GM21717 (cell line): ENCODE results near the gene MAP3K2.
A peak's percentile ranks its signal among the peaks of the same experiment; 100 is the strongest.

Experiments
- ATAC-seq: cut with Tn5 transposase; IDR thresholded peaks from one replicate; pipeline ENCODE4 v1.9.1; 2021; ENCODE audit warnings: mild to moderate bottlenecking, moderate library complexity; ENCODE audit not compliant: unreplicated experiment

The MAP3K2 gene

DNA sequence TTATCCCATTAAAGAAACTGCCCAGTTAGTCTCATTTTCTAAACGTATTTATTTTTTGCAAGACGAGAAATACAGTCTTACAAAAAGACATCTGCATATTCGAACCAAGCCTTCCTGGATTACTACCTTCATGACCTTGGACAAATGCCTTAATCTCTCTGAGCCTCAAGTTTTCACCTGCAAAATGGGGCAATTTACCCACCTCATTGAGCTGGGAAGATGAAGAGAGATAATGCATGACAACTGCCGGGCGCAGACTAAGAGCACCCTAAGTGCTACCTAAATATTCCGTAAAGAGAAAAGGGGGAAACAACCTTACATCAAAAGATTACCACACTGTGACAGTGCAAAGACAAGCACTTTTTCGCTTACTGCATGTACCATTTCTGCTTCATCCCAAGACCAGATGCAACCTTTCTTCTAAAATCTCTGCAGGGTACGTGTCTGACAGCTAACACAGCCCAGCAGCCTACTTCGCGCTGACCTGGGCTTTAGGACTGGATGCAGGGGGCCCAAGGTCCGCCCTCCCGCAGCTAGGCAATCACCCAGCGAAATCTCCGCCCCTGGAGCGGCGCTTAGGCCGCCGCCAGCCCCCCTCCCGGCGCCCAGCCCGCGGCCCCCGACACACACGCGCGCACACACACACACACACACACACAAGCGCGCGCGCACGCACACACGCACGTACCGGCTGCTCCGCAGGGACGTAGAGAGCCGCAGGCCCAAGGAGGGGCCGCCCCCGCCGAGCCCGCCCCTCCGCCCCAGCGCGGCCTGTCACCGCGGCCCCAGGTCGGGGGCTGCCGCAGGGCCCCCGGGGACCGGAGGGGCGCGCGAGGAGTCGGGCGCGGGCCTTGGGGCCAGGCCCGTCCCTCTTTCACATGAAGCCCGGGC lies 766 bp downstream of the MAP3K2 start:
- peak; percentile 65 for ATAC-seq

GRCh38 chr2:127386246-127386645 lies 1.5 kb downstream of the MAP3K2 start:
- ATAC-seq: no peak

- ATAC-seq: no peak
Measured at GRCh38 chr2:127384529-127384928, 3.2 kb downstream of the MAP3K2 start.

GRCh38 chr2:127382831-127383230 lies 4.9 kb downstream of the MAP3K2 start:
- ATAC-seq: no peak

GRCh38 chr2:127381762-127382161 lies 6.0 kb downstream of the MAP3K2 start:
- no peak for ATAC-seq

DNA sequence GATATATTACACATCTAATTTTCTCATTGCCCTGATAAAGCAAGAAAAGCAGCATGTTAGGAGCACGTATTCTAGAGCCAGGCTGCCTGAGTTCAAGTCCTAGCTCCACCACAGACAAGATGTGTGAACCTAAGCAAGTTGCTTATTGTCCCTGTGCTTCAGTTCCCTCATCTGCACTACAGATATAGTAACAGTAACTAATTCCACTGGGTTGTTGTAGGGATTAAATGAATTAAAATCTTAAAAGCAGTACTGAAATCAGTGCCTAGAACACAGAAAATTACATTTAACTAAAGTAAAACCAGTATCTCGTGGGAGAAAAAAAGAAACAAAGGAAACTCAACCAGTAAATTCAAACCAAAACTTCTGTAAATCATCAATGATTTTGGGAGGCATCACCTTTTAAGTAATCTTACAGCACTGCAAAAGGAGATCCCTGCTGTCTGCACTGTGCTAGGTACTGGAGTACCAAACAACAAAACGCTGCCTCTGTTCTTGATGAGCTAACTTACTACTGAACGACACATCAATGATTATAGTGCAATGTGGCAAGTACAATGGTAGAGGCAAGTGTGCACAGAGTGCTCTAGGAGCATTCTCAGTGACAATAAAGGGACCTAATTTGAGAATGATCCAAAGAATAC lies 7.9 kb downstream of the MAP3K2 start:
- ATAC-seq: no peak

GRCh38 chr2:127378720-127379119 lies 9.1 kb downstream of the MAP3K2 start:
- ATAC-seq: no peak

DNA sequence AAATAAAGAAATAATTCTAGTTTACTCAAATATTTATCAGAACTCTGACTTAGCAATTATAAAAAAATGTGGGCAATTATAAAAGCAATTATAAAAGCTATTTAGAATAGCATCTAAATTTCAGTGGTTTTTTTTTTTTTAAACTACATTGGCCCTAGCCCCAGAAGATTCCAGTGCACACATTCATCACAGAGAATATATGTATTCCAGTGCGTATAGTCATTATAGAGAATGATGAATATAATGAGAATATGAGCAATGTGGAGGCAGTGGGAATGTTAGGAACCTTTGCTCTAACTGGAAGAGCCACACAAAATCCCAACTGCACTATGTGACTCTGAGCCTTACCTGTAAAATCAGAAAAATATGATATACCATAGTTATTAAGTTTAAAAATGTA lies 10.5 kb downstream of the MAP3K2 start:
- no peak for ATAC-seq

DNA sequence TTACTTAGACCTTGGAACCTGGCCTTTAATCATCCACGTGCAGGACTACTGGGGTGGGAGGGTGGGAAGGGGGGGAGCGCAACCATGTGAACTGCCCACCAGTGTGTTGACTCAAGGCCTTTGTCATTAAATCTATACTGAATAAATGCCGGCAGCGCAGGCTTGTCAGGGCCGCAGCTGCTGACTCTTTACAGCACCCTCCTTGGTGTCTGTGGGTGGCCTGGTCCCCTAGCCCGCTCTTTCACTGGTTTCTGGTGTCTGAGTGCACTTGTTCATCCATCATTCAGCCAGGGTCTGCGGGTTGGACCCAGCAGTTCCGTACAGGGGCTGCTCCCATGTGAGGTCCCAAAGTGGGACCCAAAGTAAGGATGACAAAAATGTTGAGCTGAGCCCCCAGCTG lies 11.5 kb downstream of the MAP3K2 start:
- ATAC-seq: no peak

GRCh38 chr2:127373362-127374083 lies 14.3 kb downstream of the MAP3K2 start:
- no peak for ATAC-seq

DNA sequence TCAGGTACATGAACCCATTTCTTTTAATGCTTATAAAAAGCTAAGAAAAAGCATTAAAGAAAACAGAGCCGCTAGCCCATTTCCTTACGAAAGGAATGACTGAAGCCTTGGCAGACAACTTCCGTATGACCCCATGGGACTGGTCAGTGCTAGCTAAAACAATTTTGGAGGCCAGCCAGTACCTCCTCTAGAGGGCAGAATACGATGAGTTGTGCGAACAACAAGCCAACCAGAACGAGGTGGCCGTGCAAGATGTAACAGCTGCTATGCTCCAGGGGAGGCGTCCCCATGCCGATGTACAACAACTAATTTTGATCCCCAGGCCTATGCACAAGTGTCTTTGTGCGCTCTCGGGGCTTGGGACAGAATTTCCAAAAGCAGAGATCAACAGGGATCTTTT lies 16.7 kb downstream of the MAP3K2 start:
- no peak for ATAC-seq

DNA sequence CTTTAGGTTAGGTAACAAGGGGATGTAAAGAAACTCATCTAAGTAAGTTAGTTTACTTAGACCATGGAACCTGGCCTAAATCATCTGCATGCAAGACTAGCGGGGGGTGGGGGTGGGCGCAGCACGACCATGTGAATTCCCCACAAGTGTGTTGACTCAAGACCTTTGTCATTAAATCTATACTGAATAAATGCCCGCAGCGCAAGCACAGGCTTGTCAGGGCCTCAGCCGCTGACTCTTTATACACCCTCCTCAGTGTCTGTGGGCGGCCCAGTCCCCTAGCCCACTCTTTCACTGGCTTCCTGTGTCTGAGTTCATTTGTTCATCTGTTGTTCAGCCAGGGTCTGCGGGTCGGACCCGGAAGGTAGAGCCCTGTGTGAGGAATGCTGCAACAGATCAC lies 17.8 kb downstream of the MAP3K2 start:
- no peak for ATAC-seq

DNA sequence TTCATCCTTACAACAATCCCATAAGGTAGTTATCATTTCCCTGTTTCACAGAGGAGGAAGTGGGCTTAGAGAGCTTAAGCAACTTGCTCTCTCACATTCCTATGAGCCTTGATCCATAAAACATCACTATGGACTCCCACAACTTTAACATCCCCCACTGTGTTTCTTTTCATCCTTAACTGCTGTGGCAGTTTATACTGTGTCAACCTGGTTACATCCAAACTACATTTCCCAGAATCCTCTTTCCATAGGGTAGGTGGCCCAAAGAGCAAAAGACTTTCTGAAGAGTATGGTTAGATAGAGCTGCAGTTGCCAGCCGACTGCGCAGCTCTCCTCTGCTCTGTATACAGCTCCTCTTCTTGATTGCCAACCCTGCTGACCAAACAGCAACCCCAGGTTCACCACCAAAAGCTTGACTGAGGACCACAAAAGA lies 22.5 kb downstream of the MAP3K2 start:
- no peak for ATAC-seq

DNA sequence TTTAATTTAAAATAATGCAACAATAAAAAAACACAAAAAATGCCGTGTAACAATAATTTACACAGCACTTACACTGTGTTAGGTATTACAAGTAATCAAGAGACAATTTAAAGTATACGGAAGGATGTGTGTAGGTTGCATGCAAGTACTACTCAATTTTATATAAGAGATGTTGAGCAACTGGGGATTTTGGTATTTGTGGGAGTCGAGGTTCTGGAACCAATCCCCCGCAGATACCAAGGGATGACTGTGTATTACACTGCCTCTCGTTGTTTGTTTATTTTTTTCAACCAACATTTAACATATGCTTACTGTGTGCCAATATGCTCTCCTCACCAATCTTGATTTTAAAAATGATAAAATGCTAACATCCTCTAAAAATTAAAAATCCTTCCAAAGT lies 24.8 kb downstream of the MAP3K2 start:
- no peak for ATAC-seq

- ATAC-seq: no peak
Measured at GRCh38 chr2:127361929-127362885, 25.6 kb downstream of the MAP3K2 start.

DNA sequence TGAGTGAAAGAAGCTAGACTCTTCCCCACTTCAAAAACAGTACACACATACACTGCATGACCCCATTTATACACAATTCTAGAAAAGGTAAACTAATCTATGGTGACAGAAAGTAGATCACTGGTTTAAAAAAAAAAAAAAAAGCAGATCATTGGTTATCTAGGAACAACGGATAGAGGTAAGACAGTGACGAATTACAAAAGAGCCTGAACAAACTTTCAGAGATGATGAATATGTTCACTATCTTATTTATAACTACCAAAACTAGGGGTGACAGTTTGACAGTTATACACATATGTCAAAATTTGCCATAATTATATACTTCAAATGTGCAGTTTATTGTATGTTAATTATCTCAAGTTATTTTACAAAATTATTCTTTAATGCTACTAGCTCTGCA lies 27.5 kb downstream of the MAP3K2 start:
- ATAC-seq: no peak

DNA sequence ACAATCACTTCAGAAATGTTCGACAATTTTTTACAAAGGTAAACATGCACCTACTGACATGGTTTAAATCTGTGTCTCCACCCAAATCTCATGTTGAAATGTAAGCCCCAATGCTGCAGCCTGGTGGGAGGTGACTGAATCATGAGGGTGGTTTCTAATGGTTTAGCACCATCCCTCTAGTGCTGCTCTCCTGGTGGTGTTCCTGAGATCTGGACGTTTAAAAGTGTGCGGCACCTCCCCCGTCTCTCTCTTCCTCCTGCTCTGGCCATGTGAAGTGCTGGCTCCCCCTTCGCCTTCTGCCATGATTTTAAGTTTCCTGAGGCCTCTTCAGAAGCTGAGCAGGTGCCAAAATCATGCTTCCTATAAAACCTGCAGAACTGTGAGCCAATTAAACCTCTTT lies 28.3 kb downstream of the MAP3K2 start:
- ATAC-seq: no peak

DNA sequence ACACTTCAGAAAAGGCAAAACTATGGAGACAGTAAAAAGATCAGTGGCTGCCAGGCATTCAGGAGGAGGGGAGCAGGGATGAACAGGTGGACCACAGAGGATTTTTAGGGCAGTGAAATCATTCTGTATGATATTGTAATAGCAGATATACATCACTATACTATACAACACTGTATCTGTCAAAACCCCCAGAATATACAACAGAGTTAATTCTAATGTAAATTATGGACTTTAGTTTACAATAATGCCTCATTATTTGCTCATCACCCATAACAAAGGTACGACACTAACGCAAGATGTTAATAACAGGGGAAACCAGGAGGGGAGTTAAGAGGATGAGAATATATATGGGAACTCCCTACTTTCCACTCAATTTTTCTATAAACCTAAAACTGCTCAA lies 28.8 kb downstream of the MAP3K2 start:
- ATAC-seq: no peak

DNA sequence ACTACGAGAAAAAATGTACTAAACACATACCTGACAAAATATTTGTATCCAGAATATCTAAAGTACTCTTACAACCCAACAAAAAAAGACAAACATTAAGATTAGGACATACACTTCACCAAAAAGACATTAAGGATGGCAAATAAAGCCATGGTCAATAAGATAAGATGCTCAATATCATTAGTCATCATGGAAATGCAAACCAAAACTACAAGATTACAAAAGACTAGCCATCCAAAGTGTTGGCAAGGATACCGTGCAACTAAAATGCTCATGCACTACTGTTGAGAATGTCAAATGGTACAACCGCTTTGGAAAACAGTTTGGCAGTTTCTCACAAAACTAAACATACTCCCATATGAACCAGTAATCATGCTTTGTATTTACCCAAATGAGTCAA lies 29.7 kb downstream of the MAP3K2 start:
- no peak for ATAC-seq

DNA sequence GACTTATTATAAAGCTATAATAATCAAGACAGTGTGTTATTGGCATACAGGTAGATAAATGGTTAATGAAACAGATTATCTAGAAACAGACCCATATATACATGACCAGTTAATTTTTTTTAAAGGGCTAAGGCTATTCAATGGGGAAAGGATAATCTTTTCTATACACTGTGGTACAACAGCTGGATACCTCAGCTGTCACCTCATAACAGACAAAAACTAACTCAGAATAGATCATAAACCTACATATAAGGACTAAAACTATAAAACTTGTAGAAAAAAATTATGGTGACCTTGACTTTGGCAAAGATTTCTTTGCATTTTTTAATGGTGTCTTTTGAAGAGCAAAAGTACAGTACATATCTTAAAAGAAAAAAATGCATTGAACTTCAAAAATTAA lies 30.2 kb downstream of the MAP3K2 start:
- ATAC-seq: no peak

DNA sequence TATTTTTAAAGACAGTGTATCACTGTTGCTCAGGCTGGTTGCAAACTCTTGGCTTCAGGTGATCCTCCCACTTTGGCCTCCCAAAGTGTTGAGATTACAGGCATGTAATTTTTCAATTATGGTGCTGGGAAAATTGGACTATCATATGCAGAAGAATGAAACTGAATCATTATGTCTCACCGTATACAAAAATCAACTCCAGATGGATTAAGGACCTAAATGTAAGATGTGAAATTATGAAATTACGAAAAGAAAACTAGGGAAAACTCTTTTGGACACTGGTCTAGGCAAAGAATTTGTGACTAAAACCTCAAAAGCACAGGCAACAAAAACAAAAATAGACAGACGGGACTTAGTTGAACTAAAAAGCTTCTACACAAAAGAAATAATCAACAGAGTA lies 31.2 kb downstream of the MAP3K2 start:
- no peak for ATAC-seq
